ENCODE data around the gene SH3RF3.

The SH3RF3 gene

DNA sequence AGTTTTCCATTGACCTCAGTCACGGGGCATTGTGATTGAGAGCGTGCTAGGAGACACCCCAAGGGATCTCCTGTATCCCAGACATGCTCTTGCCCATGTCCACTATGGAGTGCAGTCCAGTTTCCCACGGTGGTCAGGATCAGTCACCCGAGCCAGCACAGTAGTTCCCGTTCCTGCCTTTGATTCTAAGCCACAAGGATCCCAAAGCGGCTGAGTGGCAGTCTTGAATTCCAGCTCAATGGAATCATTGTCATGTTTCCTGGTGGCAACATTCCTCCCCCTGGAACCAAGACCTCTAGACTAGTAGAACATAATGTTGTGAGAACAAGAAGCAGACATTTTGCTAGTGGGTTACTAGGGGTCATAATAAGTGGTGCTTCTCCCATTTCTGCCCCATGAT lies 330.5 kb downstream of the SH3RF3 start:
- peak; percentile 8 for DNase-seq

DNA sequence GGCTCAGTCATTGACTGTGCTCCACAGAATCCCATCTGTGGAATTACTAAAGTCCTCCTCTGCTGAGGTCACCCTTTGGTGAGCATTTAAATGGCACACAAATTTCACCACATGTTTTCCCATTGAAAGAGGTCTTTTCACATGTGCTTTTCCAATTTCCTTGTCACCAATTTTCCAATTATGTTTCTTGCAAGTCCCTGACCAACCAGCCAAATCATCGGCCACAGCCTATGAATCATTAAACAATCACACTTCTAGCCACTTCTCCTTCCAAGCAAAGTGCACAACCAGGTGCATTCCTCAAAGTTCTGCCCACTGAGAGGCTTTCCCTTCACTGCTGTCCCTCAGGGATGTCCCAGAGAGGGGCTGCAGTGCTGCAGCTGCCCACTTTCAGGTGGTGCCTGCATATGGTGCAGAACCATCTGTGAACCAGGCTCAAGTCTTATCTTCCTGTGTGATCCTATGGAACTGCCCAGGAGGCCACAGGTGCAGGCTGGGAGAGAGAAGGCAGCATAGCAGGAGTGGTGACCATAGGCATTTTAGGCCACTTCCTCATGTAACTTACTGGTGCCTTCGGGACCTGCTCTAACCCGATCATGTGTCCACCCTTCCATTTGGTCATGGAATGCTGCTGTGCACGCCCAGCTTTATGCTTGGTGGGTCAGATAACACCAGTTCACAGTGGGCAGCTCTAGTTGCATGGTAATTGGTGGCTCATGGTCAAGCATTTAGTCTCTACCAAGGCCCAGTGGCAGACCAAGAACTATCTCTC lies 331.7 kb downstream of the SH3RF3 start:
- DNase-seq, result peak; percentile 41

DNA sequence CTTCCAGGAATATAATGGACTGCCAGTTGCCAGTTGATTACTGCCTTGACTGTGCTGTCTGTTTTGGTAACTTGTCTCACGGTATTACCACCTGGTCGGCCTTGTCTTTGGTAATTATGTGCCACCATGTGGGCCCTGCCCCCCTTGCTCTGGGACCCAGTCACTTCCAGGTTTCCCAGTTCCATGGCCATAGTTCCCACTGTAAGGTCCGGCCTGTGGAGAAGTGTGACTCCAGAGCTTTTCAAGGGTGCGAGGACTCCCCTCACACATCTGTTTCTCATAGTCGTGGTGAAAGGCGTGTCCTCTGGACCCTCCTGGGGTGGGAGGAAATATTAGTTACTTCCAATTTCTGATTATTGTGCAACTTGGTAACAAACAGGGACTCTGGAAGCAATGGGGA lies 334.2 kb downstream of the SH3RF3 start:
- peak; percentile 33 for DNase-seq

DNA sequence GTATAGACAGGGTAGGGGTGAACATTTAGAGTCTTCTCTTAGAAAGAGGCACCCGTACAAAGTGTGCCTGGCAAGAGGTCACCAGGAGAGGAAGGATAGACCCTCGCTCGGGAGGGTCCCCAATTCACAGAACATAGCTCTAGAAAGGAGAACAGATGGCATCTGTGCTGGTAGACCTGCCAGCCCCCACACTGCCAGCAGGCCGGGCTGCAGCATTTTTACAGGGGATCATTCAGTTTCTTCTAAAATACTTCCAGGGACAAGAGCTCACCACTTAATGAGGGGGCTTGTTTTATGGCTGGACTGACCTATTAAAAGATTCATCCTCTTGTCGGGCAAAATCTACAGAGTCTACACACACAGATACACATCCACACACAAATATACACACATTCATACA lies 334.9 kb downstream of the SH3RF3 start:
- peak; percentile 9 for DNase-seq

DNA sequence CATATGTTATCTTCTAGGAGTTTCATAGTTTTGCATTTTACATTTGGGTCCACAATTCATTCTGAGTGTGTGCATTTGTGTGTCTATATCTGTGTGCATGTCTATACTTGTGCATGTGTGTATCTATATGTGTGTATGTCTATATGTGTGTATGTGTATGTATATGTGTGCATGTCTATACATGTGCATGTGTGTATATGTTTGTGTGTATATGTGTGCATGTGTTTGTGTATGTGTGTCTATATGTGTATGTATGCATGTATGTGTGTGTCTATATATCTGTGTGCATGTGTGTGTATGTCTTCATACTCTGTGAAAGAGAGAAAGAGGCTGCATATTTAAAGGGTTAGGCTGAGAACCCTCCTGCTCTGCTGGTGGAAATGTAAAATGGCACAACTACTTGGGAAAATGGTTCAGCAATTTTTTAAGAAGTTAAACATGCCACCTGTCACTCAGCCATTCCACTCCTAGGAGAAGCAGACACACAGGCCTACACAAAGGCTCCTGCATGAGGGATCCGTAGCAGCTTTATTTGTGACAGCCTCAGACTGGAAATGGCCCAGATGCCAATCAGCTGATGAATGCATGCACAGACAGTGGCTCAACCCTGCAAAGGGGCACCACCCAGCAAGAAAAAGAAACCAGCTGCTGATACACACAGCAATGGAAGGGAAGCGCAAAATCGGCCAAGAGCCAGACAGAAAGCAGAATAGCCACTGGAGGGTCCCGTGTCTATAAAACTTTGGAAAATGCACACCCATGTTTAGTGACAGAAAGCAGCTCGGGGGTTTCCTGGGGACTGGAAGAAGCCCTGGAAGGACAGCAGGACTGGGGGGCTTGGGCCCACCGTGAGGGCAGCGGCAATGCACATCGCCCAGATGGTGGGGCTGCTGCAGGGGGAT lies 337.9 kb downstream of the SH3RF3 start:
- DNase-seq, result peak; percentile 54

DNA sequence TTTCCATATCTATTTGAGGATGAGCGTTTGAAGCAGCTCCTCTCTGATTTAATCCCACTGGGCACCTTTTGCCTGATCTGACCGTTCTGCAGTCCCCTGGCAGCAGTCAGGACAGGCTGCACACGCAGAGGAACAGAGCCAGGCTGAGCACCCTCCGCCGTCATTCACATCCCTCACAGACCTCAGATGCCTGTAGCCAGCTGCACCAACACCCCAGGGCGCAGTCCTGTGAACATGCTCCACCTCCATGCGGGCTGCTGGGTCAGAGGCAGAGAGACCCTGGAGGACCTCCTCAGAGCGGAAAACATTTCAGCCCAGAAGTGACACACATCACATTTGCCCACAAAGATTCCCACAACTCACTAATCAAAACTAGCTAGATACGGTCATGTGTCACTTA lies 338.7 kb downstream of the SH3RF3 start:
- no peak for DNase-seq

DNA sequence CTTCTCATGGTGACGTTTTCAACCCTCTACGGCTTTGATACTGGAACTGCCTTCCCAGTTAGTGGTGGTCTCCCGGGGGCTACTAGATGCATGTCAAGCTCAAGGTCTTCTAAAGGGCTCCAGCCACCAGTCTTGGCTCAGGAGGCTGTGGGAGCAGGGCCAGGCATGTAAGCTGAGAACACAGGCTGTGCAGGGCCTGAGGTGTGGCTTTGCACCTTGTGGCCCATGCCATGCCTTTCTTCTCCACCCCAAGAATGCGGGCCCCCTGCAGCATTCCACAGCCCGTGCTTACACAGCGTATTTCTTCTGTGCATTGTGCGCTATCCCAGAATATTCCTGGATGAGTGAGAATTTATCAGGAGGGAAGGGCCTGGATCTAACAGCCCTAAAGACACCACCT lies 339.9 kb downstream of the SH3RF3 start:
- no peak for DNase-seq

DNA sequence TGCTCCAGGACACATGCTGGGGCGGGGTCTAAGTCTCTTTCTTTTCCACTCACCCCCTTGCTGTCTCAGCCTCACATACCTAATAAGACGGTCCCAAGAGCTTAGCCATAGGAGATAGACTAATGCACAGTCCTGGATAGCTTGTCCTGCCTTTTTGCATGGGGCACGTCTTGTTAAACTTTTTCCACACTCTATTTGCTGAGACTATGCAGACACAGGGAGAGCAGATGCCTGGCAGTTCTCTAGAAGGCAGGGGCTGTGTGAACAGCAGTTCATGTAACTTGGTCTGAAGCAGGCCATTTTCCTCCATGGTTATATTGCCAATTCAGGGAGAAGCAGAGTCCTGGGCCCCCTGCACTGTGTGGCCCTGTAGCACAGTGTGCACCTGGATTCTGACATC lies 342.7 kb downstream of the SH3RF3 start:
- no peak for DNase-seq

DNA sequence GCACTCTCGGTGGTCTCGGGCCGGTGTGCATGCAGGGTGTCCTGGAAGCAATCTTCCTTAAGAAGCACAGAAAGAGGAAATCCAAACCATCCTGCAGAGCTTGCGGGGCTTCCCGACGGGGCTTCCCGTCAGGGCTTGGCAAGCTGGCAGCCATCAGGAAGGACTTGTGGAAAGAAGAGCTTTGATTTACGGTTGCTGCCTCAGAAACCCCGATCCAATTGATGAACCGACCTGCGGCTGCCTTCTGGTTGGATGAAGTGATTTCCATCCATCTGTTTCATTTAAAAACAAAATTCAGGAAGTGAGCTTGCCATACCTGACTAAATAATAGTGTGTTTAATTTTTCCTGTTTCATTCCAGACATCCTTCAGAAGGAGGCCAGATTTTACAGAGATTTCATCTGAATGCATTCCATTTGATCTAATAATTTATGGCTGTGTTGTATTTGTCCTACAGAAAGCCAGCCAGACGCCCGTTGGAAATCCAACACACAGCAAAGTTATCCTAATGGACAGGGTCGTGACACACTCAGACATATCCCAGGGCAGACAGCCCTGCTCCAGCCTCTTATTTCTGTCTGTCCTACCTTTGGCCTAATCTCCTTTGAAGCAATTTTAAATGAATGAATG lies 343.4 kb downstream of the SH3RF3 start:
- DNase-seq, result no peak

DNA sequence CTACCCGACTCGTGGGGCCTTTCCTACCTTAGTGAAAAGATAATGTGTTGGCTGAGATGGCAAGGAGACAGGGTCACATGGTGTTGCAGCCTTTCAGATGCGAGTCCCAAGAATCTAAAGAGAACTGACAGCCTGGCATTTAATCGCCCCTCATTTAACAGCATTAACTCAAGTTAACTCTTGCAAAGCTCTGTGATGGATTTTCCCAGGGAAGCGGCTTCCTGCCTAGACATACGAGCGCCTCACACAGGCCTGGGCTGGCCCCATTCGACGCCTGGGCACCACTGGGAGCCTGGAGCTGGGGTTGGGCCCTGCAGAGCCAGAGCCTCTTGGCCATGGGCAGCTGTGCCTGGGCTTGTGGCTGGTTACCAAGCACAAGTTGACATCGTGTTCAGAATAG lies 344.0 kb downstream of the SH3RF3 start:
- no peak for DNase-seq

DNA sequence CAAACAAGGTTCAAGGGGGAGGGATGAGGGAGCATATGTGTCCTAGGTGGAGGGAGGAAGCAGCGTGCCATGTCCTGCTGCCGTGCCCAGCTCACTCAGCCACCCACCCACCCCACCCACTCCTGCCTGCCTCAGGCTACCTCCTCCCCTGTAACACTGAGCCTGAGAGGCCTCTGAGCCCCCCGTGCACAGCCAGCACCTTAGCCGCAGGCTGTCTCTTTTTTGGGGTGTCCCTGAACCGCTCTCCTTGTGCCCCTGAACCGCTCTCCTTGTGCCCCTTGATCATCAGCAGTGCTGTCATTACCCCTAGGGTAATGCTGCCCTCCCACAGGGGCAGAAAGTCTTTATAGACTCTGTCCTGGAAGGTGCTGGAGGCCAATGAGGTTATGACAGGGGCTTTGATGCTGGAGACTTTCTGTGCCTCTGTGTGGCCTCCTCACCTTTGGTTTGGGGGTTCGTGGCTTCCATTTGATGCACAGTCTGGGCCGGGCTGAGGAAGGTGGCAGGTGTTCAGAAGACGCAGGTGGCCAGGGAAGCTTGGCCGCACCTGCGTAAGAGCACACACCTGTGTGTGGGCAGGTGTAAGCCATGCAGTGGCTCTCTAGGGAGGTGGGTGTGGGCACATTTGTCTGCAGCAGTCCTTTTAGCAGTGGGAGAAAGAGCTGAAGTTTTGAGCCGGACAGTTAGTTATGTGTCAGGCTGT lies 344.8 kb downstream of the SH3RF3 start:
- no peak for DNase-seq

DNA sequence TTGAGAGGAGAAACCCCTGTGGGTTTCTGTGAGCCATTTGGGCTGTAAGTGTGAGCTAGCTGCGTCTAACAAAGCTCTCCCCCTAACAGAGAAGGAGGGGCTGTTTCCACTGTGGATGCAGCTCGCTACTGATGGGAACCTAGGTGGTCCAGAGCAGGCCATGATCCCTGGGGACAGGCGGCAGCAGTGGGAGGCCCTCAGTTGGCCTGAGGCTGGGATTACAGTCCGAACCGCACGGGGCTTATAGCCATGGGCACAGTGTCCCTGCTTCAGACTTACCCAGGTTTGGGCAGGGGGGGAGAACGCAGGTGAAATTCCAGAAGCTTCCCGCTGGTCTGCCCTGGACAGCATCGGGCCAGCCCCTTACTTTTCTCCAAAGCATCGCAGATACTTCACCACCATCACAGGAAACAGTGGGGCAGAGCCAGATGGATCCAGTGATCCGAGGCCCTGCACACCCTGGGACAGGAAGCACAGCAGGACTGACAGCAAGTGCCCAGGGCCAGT lies 345.4 kb downstream of the SH3RF3 start:
- no peak for DNase-seq

DNA sequence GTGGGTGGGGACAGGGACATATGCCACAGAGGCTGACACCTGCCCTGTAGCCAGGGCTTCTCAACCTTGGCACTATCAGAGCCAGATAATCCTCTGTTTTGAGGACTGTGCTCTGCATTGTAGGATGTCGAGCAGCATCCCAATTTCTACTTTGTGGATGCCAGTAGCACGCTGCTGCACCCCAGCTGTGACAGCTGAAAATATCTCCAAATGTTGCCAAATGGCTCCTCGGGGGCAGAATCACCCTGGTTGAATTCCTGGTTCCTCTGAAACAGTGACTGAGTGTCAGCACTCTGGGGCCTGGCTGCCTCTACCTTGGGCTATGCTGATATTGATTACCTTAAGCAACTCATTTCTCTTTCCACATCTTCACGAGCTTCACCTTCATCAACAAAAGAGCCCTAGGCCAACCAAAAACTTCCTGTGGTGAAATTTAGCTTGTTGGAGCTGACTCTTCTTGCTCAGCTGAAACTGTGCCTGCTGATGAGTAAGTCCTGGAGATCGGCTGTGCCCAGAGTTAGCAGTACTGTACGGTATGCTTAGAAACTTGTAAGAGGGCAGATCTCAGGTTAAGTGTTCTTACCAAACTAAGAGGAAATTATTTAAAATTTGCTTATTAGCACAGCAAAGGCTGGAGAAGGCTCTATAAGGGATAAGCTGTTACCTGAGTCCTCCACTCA lies 346.7 kb downstream of the SH3RF3 start:
- no peak for DNase-seq

DNA sequence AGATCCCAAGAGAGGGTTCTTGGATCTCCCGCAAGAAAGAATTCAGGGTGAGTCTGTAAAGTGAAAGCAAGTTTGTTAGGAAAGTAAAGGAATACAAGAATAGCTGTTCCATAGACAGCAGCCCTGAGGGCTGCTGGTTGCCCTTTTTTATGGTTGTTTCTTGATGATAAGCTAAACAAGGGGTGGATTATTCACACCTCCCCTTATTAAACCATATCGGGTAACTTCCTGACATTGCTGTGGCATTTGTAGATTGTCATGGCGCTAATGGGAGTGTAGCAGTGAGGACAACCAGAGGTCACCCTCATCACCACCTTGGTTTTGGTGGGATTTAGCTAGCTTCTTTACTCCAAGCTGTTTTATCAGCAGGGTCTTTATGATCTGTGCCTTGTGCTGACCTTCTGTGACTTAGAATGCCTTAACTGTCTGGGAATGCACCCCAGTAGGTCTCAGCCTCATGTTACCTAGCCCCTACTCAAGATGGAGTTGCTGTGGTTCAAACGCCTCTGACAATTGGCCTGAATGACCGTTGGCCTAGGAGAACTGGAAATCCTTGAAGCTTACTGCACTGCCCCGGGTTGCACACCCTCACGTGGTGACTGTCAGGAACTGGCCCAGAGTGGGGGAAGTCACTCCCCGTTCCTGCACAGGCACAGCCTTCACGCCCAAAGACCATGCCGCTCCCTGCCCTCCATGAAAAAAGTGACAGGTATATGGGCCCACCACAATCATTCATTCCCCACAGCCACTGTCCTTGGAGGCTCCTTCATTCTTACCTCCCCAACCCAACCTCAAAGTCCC lies 347.8 kb downstream of the SH3RF3 start:
- DNase-seq, result no peak

DNA sequence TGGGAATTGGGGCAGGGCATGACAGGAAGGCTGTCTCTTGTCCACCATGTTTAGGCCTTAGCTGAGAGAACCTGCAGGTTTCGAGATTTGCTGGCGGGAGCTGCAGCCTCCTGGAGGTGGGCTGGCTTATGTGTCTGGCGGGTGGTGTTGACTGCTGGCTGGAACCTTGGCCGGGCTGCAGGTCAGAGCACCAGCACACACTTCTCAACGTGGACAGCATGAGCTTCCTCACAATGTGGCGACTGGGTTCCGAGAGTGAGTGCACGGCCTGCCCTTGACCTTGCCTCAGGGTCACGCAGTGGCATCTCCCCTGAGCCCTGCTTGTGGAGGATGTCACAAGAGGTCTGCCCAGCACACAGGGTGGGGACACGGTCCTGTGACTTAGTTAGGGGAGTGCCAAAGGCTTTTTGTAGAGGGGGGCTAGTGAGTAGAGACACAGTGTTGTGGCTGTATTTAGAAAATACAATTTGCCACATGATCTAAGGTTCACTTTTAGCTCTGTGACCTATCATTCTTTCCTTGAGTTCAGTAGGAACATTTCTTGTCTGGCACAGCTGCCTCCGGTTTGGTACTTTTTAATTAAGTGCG lies 350.0 kb downstream of the SH3RF3 start:
- DNase-seq, result no peak

DNA sequence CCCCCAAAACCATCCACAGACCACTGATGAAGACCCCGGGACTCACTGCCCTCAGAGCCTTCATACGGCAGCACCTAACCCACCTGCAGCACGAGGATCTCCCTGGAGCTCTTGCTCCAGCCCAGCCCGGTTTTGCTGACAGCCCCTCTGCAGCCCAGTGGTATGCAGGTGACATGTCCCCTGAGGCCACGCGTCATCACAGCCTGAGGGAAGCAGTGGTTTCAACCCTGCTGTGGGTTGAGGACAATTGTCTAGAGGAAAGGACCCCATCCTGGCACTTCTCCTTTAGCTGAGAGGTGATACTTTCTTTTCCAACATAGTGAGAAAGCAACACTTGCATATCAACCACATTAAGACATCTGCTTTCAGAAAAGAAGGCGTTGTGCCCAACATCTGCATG lies 350.8 kb downstream of the SH3RF3 start:
- DNase-seq, result no peak

DNA sequence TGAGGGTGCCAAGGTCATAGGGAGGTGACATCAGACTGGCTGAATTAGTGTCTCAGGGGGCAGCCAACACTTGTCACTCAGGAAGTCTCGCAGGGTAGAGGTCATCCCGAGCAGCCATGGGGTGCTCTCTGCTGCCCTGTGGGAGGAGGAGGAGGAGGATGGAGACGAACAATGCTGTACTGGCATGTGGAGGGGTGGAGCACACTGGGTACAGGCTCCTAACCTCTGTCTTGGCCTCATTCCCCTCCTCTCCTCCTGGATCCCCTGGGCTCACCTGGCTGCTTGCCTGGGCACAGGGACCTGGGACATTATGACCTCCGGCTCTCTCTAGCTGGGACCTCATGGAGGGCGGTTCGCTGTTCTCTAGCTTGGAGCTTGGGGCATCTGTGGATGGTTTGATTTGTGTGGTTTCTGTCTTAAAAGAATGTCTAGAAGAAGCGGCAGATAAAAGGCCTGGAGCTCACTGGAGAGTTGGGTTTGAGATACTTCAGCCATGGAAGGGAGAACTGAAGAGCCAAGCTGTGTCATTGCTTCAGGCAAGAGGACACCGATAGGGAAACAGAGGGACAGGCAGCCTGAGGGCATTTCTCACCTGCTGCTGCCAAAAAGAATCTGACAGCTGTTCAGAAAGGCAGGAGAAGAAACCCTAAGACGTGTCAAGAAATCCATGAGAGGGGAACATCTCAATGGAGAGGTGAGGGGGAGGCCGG lies 351.6 kb downstream of the SH3RF3 start:
- DNase-seq, result no peak

DNA sequence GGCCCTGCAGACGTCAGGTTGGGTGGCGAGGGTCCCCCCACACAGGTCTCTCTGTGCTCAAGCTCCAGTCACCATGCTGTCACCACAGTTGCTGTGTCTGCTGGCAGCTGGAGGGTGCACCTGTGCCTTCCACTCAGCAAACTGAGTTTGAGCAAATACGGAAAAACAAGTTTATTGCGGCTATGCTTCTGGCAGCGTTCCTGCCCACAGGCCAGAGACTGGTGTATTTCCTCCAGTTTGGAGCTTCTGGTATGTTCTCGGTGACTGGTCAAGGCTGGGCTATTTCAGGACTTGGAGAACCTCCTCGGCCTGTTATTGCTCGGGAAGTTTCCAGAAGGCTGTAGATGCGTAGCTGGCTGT lies 352.2 kb downstream of the SH3RF3 start:
- DNase-seq, result no peak

DNA sequence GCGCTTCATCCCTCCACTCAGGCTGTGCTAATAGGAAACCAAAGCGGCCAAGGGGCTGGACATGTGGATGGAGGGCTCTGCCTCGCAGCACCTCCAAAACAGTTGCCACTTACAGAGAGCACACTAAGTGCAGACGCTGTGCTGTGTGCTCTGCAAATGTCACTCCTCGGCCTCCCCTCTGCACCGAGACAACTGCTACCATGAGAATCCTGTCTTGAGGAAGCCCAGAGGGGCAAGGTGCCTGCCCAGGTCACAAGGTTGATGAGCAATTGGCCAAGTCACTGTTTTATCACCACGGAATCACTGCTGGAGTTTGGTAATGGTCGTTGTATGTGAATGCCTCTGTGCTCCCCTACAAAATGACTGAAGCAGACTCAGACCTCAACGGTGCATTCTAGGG lies 352.6 kb downstream of the SH3RF3 start:
- no peak for DNase-seq

DNA sequence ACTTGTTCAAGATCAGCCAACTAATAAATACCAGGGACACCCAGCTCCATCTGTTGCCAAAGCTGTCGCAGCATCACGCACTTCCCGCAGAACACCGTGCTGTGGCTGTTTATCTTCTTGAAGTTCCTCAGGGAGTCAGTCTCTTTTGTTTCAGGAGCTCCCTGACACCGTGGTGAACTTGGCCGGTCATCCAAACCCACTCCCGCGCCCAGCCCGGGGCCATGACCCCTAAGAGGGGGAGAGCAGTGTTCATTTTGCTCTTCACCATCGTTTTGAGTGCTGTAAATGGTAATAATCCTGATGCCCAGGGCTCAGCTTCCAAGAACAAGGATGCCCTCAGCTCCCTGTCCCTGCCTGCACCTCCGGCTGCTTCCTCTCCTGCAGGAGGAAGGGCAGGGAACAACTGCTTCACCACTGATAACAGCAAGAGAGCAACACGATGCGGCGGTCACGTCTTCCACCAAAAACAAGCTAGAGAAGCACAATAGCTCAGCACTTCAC lies 353.4 kb downstream of the SH3RF3 start:
- no peak for DNase-seq
